ENCODE data around the gene CLK4. TPM values are rescaled to one million over a fixed set of nuclear protein-coding genes. Genes with fewer than 3 reads are reported as not detected.

The CLK4 gene
- total and polyA plus RNA-seq, 9 donors = 26.8 to 37.6 (median 32.9) TPM

- 85% methylated on average over 12 of the region's 13 CpGs for WGBS (ENCODE audit: insufficient coverage)
- no peak for DNase-seq
- no peak overlapping the region for H3K4me3 ChIP-seq (ENCODE audit: low read length)
- no peaks in the 10 kb centered on the region for H3K36me3 ChIP-seq (ENCODE audit: control insufficient read depth, insufficient read depth, low read length)
- H3K27me3 ChIP-seq (ENCODE audit: control insufficient read depth, insufficient read depth, low read length) = no peaks in the 10 kb centered on the region
- no peak overlapping the region for H3K27ac ChIP-seq (ENCODE audit: low read length)
- peaks cover 2% of the 10 kb centered on the region for H3K9me3 ChIP-seq (replicated peaks; ENCODE audit: control insufficient read depth, low read depth, low read length)
- H3K4me1 ChIP-seq (ENCODE audit: control insufficient read depth, insufficient read depth, low read length) = no peaks in the 10 kb centered on the region
Observed at GRCh38 chr5:178640331-178641045, 13.6 kb upstream of the CLK4 start.

- DNase-seq = peak; percentile 13
- Histone ChIP-seq H3K27ac (ENCODE audit: low read length) (no peak overlapping the region), H3K4me3 (ENCODE audit: low read length) (no peak overlapping the region), H3K9me3 (replicated peaks; ENCODE audit: control insufficient read depth, low read depth, low read length) (peaks cover 2% of the 10 kb centered on the region), H3K36me3 (ENCODE audit: control insufficient read depth, insufficient read depth, low read length) (no peaks in the 10 kb centered on the region), H3K27me3 (ENCODE audit: control insufficient read depth, insufficient read depth, low read length) (peaks cover 3% of the 10 kb centered on the region), H3K4me1 (ENCODE audit: control insufficient read depth, insufficient read depth, low read length) (no peaks in the 10 kb centered on the region)
- 61% methylated on average over 6 of the region's 9 CpGs for WGBS (ENCODE audit: insufficient coverage)
Observed at GRCh38 chr5:178637356-178638074, 10.7 kb upstream of the CLK4 start.

- peaks cover 5% of the 10 kb centered on the region for H3K4me1 ChIP-seq (ENCODE audit: control insufficient read depth, insufficient read depth, low read length)
- no peak overlapping the region for H3K27ac ChIP-seq (ENCODE audit: low read length)
- no CpG with 5 or more reads among the region's 4 CpGs for WGBS (ENCODE audit: insufficient coverage)
- H3K4me3 ChIP-seq (ENCODE audit: low read length) = no peak overlapping the region
- H3K9me3 ChIP-seq (replicated peaks; ENCODE audit: control insufficient read depth, low read depth, low read length) = no peaks in the 10 kb centered on the region
- H3K27me3 ChIP-seq (ENCODE audit: control insufficient read depth, insufficient read depth, low read length) = peaks cover 6% of the 10 kb centered on the region
- H3K36me3 ChIP-seq (ENCODE audit: control insufficient read depth, insufficient read depth, low read length) = no peaks in the 10 kb centered on the region
- no peak for DNase-seq
Observed at GRCh38 chr5:178632285-178632684, 5.4 kb upstream of the CLK4 start.

- H3K4me3 ChIP-seq (ENCODE audit: low read length) = no peak overlapping the region
- peaks cover 6% of the 10 kb centered on the region for H3K27me3 ChIP-seq (ENCODE audit: control insufficient read depth, insufficient read depth, low read length)
- no peak overlapping the region for H3K27ac ChIP-seq (ENCODE audit: low read length)
- H3K9me3 ChIP-seq (replicated peaks; ENCODE audit: control insufficient read depth, low read depth, low read length) = no peaks in the 10 kb centered on the region
- peaks cover 6% of the 10 kb centered on the region for H3K4me1 ChIP-seq (ENCODE audit: control insufficient read depth, insufficient read depth, low read length)
- no peaks in the 10 kb centered on the region for H3K36me3 ChIP-seq (ENCODE audit: control insufficient read depth, insufficient read depth, low read length)
- 38% methylated on average over 1 of the region's 2 CpGs for WGBS (ENCODE audit: insufficient coverage)
- DNase-seq = no peak
Observed at GRCh38 chr5:178630951-178631350, 4.1 kb upstream of the CLK4 start.

GRCh38 chr5:178630475-178630930, 3.7 kb upstream of the CLK4 start:
- H3K4me1 ChIP-seq (ENCODE audit: control insufficient read depth, insufficient read depth, low read length) = peaks cover 6% of the 10 kb centered on the region
- H3K4me3 ChIP-seq (ENCODE audit: low read length) = no peak overlapping the region
- DNase-seq = no peak
- no peaks in the 10 kb centered on the region for H3K9me3 ChIP-seq (replicated peaks; ENCODE audit: control insufficient read depth, low read depth, low read length)
- H3K36me3 ChIP-seq (ENCODE audit: control insufficient read depth, insufficient read depth, low read length) = no peaks in the 10 kb centered on the region
- no peak overlapping the region for H3K27ac ChIP-seq (ENCODE audit: low read length)
- WGBS (ENCODE audit: insufficient coverage) = 50% methylated on average over 3 of the region's 4 CpGs
- H3K27me3 ChIP-seq (ENCODE audit: control insufficient read depth, insufficient read depth, low read length) = peaks cover 6% of the 10 kb centered on the region

- Histone ChIP-seq H3K27ac (ENCODE audit: low read length) (peak overlapping the region; percentile 84), H3K4me3 (ENCODE audit: low read length) (peak overlapping the region; percentile 99), H3K9me3 (replicated peaks; ENCODE audit: control insufficient read depth, low read depth, low read length) (no peaks in the 10 kb centered on the region), H3K27me3 (ENCODE audit: control insufficient read depth, insufficient read depth, low read length) (peaks cover 3% of the 10 kb centered on the region), H3K4me1 (ENCODE audit: control insufficient read depth, insufficient read depth, low read length) (peaks cover 13% of the 10 kb centered on the region), H3K36me3 (ENCODE audit: control insufficient read depth, insufficient read depth, low read length) (peaks cover 3% of the 10 kb centered on the region)
- no peak for DNase-seq
- under 1% methylated on average over 15 of the region's 20 CpGs for WGBS (ENCODE audit: insufficient coverage)
Observed at GRCh38 chr5:178627259-178627598, 379 bp upstream of the CLK4 start.

- H3K27ac ChIP-seq (ENCODE audit: low read length) = peak overlapping the region; percentile 98
- WGBS (ENCODE audit: insufficient coverage) = under 1% methylated on average over 16 of the region's 23 CpGs
- peaks cover 13% of the 10 kb centered on the region for H3K4me1 ChIP-seq (ENCODE audit: control insufficient read depth, insufficient read depth, low read length)
- no peaks in the 10 kb centered on the region for H3K9me3 ChIP-seq (replicated peaks; ENCODE audit: control insufficient read depth, low read depth, low read length)
- peak; percentile 14 for DNase-seq
- peak overlapping the region; percentile 99 for H3K4me3 ChIP-seq (ENCODE audit: low read length)
- H3K27me3 ChIP-seq (ENCODE audit: control insufficient read depth, insufficient read depth, low read length) = peaks cover 3% of the 10 kb centered on the region
- peaks cover 4% of the 10 kb centered on the region for H3K36me3 ChIP-seq (ENCODE audit: control insufficient read depth, insufficient read depth, low read length)
Observed at GRCh38 chr5:178625679-178626483, 969 bp downstream of the CLK4 start.

- Histone ChIP-seq H3K4me3 (ENCODE audit: low read length) (peak overlapping the region; percentile 99), H3K36me3 (ENCODE audit: control insufficient read depth, insufficient read depth, low read length) (peaks cover 8% of the 10 kb centered on the region), H3K4me1 (ENCODE audit: control insufficient read depth, insufficient read depth, low read length) (peaks cover 13% of the 10 kb centered on the region), H3K27me3 (ENCODE audit: control insufficient read depth, insufficient read depth, low read length) (no peaks in the 10 kb centered on the region), H3K9me3 (replicated peaks; ENCODE audit: control insufficient read depth, low read depth, low read length) (no peaks in the 10 kb centered on the region), H3K27ac (ENCODE audit: low read length) (peak overlapping the region; percentile 98)
- peak; percentile 18 for DNase-seq
- 11% methylated on average over 9 of the region's 15 CpGs for WGBS (ENCODE audit: insufficient coverage)
Observed at GRCh38 chr5:178624631-178625546, 2.0 kb downstream of the CLK4 start.

- Histone ChIP-seq H3K4me1 (ENCODE audit: control insufficient read depth, insufficient read depth, low read length) (peaks cover 13% of the 10 kb centered on the region), H3K9me3 (replicated peaks; ENCODE audit: control insufficient read depth, low read depth, low read length) (no peaks in the 10 kb centered on the region), H3K4me3 (ENCODE audit: low read length) (no peak overlapping the region), H3K27ac (ENCODE audit: low read length) (no peak overlapping the region), H3K36me3 (ENCODE audit: control insufficient read depth, insufficient read depth, low read length) (peaks cover 20% of the 10 kb centered on the region), H3K27me3 (ENCODE audit: control insufficient read depth, insufficient read depth, low read length) (no peaks in the 10 kb centered on the region)
- whole genome bisulfite sequencing (ENCODE audit: insufficient coverage) = no CpG with 5 or more reads among the region's 4 CpGs
- DNase-seq = no peak
Observed at GRCh38 chr5:178622679-178623247, 4.1 kb downstream of the CLK4 start.

Data from muscle of leg (tissue), 11 donors.